GM18868 (cell line): ENCODE data around the gene PARP3.

ENCODE experiments used
- ATAC-seq: cut with Tn5 transposase; IDR thresholded peaks from one replicate; pipeline ENCODE4 v1.9.1; 2021; ENCODE audit warnings: mild to moderate bottlenecking, moderate library complexity; ENCODE audit not compliant: unreplicated experiment

Gene PARP3

DNA sequence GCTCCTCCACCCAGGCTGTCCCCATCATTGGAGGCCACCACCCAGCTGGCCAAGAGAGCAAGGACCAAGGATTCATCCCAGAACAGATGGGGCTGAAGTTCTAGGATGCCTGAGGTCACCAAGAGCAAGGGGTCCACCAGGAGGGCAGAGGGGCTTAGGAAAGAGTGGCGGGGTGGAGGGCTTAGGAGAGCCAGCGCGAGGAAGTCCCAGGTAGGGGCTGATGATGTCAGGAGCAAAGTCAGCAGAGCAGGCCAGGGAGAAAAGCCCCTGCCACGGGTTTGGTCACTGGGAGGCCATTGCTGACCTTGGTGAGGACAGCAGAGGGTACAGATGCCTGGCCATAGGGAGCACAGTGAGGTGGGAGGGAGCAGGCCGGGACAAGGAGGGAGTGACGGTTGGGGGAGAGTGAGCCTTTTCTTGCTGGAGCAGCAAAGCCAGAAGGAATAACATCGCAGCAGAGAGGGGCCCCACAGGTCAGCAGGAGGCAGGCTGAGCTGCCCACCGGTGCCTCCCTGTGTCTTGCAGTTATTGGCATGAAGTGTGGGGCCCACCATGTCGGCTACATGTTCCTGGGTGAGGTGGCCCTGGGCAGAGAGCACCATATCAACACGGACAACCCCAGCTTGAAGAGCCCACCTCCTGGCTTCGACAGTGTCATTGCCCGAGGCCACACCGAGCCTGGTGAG, 5.2 kb downstream of the PARP3 start:
- ATAC-seq: no peak

DNA sequence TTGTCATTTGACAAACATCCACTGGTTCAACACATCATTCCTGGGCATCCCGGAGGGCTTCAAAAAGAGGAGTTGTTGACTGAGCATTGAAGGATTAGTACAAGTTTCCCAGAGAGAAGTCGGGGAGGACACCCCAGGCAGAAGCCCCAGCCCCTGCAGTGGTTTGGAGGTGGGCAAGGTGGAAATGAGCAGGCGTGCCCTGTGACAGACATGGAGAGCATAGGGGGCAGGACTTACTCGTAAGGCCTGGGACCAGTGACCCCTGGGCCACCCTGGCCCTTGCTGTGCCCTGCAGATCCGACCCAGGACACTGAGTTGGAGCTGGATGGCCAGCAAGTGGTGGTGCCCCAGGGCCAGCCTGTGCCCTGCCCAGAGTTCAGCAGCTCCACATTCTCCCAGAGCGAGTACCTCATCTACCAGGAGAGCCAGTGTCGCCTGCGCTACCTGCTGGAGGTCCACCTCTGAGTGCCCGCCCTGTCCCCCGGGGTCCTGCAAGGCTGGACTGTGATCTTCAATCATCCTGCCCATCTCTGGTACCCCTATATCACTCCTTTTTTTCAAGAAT, 5.9 kb downstream of the PARP3 start:
- ATAC-seq: no peak

DNA sequence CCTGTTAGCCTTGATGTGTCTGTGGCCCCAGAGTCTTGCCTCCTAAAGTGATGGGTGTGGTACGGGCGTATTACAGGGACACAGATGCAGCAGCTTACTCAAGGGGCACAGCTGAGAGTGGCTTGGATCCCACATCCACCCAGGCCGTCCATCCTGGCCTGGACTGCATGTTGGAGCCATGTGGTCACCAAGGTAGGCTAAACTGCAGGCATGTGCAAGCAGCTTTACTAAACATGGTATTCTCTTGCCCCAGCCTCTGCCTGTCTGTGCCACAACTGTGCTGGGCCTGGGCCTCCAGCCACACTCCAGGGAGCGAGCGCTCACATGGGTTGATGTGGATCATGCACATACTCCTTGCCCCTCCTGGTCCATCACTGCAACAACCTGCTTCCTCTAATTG, 7.0 kb downstream of the PARP3 start:
- ATAC-seq: no peak

DNA sequence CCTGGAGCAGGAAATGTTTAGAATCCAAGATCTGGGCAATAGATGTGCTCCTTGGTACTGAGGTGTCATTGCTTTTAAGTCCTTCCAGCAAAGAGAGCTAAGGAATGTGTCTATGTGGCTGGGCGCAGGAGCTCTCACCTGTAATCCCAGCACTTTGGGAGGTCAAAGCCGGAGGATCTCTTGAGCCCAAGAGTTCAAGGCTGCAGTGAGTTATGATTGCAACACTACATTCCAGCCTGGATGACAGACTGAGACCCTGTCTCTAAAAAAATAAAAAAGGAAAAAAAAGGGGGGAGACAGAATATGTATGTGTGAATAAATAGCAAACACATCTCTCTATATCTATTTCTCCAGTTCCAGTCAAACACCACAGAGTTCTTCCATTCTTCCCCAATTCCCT, 8.7 kb downstream of the PARP3 start:
- ATAC-seq: no peak

DNA sequence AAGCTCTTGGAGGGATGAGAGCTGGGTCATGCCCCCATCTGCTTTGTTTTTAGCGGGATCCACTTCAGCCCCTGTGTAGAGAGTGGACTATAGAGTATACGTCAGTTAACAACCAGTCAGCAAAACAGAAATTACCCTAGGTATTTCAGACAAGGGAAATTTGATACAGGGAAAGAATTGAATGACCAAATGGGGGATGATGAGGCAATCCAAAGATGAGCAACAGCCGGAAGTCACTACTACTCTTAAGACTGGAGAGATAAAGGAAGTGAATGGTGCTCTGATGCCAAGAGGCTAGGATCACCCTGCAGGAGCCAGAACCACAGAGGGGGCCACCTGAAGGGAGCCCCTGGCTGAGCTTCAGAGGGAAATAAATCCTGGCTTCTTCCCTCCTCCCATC, 11.3 kb downstream of the PARP3 start:
- ATAC-seq: no peak

DNA sequence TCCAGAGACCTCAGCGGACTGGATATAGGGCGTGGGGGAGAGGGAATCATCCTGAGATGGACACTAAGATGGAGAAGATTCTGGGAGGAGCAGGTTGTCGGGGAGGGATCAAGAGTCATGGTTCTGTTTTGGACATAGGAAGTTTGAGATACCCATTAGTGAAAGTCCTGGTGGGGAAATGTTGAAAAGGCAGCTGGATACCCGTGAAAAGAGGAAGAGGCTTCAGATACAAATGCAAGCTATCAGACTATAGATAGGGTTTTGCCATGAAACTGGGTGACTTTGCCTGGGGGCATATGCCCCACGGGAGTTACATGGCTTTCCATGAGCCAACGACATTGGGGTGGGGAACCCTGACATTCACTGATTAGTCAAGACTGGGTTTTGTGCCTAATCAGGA, 11.9 kb downstream of the PARP3 start:
- no peak for ATAC-seq

DNA sequence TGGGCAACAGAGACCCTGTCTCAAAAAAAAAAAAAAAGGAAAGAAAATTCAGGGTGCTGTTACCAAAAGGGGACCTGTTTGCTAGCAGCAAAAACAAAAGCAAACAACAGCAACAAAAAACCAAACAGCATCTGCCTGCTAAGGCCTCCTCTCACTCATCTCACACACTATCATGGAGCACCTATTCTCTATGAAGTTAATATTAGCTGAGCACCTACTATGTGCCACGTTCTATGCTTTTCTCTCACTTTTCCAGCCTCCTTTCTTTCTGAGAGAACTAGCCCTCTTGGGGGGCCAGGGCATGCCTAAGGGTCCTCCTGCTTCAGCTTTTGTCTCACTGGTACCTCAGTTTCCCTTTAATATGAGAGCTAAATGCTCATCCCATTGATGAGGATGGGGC, 12.6 kb downstream of the PARP3 start:
- no peak for ATAC-seq

DNA sequence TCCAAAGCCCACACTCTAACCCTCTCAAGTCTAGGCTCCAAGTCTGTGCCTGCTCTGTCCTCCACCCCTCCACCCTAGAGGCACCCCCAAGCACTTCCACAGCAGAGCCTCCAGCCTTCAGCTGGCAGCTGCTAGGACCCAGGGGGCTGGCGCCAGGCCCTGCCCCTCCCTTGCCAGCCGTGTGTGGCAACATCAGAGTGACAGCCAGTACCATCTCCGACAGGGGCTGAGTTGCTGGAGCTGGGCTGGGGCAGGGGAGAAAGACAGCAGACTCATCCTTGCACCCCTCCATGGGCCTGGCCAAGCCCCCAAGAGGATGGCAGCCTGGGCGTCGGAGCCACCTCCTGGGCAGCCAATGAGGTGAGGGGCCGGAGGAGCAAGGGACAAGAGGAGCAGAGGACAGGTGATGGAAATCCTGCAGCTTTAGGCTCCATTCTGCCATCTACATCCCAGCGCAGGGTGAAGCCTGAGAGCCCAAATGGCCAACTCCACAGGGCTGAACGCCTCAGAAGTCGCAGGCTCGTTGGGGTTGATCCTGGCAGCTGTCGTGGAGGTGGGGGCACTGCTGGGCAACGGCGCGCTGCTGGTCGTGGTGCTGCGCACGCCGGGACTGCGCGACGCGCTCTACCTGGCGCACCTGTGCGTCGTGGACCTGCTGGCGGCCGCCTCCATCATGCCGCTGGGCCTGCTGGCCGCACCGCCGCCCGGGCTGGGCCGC, 13.2 kb downstream of the PARP3 start, which contains the start of gene GPR62:
GPR62 (plus strand) TSS at position 207 of the 718 bp plus-strand sequence; CDS start at position 479, 272 bp downstream.
- ATAC-seq: no peak

DNA sequence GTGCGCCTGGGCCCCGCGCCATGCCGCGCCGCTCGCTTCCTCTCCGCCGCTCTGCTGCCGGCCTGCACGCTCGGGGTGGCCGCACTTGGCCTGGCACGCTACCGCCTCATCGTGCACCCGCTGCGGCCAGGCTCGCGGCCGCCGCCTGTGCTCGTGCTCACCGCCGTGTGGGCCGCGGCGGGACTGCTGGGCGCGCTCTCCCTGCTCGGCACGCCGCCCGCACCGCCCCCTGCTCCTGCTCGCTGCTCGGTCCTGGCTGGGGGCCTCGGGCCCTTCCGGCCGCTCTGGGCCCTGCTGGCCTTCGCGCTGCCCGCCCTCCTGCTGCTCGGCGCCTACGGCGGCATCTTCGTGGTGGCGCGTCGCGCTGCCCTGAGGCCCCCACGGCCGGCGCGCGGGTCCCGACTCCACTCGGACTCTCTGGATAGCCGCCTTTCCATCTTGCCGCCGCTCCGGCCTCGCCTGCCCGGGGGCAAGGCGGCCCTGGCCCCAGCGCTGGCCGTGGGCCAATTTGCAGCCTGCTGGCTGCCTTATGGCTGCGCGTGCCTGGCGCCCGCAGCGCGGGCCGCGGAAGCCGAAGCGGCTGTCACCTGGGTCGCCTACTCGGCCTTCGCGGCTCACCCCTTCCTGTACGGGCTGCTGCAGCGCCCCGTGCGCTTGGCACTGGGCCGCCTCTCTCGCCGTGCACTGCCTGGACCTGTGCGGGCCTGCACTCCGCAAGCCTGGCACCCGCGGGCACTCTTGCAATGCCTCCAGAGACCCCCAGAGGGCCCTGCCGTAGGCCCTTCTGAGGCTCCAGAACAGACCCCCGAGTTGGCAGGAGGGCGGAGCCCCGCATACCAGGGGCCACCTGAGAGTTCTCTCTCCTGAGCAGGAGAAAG, 14.0 kb downstream of the PARP3 start:
- ATAC-seq: no peak

DNA sequence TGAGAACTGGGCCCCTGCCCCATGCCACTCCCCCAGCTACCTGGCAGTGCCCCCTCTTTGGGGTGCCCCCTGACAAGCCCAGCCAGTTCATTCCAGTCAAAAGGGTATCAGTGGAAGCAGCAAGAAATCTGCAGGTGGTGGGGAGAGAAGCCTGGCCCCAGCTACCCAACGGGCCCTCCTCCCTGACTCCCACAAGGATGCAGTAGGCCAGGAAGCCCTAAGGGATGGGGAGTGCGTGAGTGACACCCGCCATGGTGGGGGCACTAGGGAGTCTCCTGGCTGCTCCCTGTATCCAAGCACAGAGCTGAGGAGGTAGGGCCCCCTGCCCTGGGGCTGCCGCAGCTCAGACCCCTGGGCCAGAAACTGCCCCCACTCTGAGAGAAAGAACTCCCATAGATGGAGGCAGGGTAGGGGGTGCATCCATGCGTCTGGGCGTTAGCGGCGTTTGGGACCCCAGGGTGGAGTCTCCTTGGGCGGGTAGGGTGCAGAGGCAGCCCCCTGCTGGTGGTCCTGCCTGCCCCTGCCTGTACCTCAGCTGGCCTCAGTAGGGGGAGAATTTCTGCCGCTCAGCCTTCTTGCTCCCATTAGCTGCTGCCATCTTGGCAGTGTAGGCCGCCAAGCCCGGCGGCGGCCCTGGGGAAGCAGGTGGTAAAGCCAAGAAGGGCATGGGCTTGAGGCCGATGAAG, 15.5 kb downstream of the PARP3 start:
- ATAC-seq: no peak

DNA sequence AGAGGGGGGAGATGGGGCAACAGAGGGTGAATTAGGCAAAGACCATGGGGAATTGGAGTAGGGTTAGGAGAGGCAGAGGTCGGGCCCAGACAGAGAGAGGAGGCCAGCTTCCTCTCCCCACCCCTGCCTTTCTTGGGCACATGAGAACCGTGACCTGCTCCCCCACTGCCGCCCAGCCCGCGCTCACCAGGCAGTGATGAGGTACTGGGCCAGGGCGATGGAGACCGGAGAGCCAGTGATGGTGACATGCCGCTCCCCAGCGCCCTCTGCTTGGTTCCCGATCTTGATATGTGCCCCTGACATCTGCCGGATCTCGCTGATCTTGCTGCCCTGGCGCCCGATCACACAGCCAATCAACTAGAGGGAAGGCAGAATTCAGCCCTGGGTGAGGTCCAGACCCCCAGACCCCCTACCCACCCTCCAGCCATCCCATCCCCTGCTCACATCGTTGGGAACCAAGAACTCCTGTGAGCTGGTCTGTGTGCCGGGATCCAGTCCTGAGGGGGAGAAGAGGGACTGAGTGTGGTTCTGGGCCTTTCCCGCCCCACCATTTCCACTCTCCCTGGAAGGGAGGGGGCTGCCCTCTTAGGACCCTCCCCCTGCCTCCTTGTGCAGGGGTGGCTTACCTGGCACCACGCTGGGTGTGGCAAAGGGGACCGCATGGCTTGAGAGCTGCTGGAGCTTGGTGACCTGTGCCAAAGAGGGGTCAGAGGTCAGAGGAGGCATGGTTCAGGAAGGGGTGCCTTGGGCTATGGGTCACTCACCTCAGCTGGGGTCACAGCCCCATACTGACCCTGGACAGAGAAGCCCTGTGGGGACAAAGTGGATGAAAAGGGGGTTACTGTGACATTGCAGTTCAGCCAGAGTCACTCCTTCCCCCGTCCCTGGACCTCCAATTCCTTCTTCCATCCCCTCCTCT, 16.7 kb downstream of the PARP3 start:
- ATAC-seq: no peak

DNA sequence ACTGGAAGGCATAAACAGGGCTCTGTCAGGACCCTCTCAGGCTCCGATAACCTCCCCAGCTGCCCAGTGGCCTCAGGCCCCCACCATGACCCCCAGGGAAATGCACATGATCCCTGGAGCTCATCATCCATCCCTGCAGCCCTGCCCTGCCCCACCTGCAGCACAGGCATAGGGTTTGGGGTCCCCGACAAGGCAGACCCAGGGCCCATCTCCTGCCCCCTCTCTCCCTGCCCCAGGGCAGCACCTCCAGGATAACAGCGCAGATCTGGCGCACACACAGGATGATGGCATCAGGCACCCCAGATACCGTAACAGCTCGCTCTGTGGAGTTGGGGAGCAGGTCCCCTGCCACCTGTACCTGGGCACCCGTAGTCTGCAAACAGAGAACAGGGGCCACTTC, 17.5 kb downstream of the PARP3 start:
- no peak for ATAC-seq

DNA sequence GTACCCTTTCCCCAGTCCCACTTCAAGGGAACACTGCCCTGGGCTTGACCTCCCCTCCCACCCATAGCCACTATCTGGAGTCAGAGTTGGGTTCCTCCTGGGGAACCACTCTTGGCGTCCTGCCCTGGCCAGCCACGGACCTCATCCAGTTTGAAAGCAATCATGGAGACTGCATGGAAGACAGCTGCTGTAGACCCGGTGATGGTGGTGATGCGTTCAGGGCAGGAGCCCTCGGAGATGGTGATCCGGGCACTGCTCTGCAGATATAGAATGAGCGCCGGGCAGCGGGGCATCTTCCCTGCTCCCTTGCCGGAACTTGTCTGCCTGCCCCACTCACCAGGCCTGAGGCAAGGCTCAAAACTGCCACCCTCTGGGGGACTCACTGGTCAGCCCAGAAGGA, 18.2 kb downstream of the PARP3 start:
- no peak for ATAC-seq

DNA sequence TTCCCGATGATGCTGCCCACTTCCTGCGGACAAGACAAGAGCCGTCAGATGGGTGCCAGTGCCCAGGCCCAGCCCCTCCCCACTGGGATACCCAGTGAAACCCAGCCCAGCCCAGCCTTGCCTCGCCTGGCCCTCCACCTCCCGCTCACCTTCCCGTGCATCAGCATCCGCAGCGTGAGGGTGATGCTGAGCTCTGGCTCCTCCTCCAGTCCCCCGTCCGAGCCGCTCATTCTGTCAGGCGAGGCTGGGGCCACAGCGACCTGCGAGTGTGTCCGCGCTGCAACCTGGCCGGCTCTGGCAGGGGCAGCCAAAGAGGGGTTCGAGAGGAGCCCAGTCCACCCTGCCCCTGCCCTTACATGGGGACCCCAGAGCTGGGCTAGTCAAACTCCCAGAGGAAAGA, 18.8 kb downstream of the PARP3 start:
- ATAC-seq: no peak

DNA sequence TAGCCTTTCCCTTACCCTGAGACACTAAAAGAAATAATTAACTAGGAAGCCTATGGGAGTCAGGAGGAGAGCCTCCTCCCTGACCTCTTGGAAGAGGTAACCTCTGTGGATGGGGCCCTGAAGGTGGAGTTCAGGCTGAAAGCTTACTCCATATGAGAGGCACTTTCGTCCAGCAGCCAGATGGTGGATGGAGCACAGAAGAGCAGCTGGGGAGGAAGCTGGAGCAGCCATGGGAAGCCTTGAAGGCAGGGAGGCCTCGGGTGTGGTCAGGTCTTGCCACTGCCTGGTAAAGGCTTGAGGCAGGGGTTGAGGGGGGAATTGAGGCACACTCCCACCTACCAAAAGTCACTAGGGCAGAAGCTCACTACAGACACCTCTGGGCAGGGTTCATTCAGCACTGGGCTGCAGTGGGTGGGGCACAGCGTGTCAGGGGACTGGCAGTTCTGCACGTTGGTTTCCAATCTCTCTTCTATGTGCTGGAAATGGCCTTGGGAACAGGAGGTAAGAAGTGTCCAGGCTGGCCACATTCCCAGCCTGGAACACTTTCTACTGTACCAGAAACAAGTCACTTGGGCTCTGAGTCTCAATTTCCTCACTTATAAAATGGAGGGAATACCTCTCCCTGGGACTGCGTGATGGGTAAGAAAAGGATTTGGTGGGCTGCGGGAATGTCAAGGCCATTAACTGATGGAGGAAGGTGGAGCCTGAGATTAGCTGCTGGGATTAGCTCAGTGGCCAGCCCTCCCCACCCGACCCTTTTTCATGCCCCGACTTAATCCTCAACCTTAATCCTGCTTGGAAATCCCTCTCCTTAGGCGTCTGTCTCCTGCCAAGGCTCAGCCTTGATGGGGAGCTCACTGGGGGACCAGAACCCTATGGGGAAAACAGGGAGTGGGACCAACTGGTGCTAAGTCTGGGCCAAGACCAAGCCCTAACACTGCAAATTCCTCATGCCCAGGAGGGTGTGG, 19.7 kb downstream of the PARP3 start:
- ATAC-seq: no peak

DNA sequence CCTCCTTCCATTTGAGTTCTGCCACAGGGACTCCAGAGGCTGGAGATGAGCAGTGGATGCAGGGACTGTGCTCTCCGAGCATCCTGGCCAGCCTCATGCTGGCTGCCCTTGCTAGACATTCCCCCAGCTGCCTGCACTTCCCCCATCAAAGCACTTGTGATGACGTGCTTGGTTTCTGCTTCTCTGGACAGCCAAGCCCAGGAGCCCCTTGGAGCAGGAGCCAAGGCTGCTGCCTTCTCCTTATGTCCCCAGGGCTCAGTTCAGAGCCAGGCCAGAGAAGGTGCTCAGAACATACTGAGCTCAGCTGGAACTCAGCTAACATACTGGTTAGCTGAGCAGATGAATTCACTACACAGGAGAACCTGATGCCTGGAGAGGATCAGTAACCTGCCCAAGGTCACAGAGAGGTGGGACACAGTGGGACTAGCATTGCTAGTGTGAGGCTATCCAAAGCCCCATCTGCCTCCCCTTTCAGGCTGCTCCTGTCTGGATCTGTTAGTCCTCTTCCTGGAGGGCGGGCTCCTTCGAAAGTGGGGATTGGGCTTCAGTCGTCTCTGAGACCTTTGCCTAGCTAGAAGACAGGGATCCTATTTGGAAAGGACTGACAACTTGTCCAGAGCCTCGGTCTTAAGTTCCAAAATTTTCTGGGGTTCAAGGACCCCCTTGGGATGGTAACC, 20.8 kb downstream of the PARP3 start:
- ATAC-seq: no peak

DNA sequence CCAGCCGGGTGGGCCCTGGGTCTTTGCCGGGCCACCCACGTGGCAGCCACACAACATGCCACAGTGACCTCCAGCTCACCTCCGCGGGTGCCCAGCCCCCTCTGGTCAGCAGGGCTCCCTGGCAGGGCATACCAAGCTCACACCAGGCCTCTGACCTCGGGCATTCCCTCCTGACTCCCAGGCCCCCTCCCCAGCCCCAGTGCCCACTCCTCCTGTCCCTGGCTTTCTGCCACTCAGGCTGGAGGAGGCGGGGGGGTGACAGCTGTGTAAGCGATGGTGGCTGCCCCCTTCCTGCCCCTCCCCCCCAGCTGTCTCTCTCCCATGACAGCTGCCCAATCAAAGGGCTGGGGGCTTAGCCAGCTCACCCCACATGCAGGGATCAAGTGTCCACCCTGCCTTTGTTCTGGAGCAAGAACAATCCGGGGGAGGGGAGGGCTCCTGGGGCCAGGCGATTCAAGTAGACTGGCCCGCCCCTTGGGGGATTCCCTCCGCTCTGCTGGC, 21.8 kb downstream of the PARP3 start:
- ATAC-seq: no peak

DNA sequence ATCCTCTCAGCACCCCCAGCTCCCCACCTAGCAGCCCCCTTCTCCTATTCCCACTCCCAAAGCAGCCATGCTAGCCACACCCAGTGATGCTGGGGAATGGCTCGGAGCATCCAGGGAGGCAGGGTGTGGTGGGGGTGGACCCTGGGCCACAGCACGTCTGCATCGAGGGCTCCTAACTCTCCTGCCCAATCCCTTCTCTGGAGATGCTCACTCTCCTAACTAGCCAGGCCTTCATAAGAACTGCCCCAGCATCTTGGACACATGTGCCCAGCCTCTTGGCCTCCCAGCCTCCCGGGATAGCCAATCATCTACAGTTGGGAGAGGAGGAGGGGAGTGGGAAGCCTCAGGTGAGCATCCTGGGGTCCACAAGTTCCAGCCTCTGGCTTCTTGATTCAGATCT, 22.4 kb downstream of the PARP3 start:
- ATAC-seq: no peak
